Thyroid gland (tissue), 4 donors: Measurements from ENCODE around the gene GNG7. TPM values are rescaled to one million over a fixed set of nuclear protein-coding genes. Genes with fewer than 3 reads are reported as not detected.

ENCODE experiments used
- DNase-seq, 2 donors: peaks; one replicate each; pipeline ENCODE4 v3.0.0-alpha.2; 2019
- H3K27ac ChIP-seq, 3 donors: fragments of 200-600 bp; sonication (generic); 1 replicate in 2 of 3; 2 replicates in 1 of 3; pipeline ENCODE4 v1.5.1; 2016 to 2019; ENCODE audit warnings: mild to moderate bottlenecking in 1 of 3, moderate library complexity in 1 of 3
- H3K27me3 ChIP-seq: fragments of 200-600 bp; sonication (generic); one replicate; pipeline ENCODE4 v1.5.1; 2019
- H3K36me3 ChIP-seq, 2 donors: fragments of 200-600 bp; sonication (generic); one replicate each; pipeline ENCODE4 v1.5.1; 2016 to 2019
- H3K4me1 ChIP-seq, 2 donors: fragments of 200-600 bp; sonication (generic); one replicate each; pipeline ENCODE4 v1.5.1; 2017 to 2019
- H3K4me3 ChIP-seq, 3 donors: fragments of 200-600 bp; sonication (generic); replicated peaks in 1 of 3; 1 replicate in 2 of 3; 2 replicates in 1 of 3; pipeline ENCODE4 v1.5.1; 2016; ENCODE audit warnings: mild to moderate bottlenecking in 1 of 3
- H3K9me3 ChIP-seq: fragments of 200-600 bp; sonication (generic); one replicate; pipeline ENCODE4 v1.5.1; 2017
- POLR2A ChIP-seq, 2 donors: fragments of 450-650 bp; IDR thresholded peaks; one replicate each; pipeline ENCODE4 v1.6.1; 2017; ENCODE audit warnings: antibody characterized with exemption in 2 of 2, mild to moderate bottlenecking in 2 of 2, moderate library complexity in 1 of 2
- WGBS, 2 donors: methylation state at CpG; one replicate each; pipeline ENCODE4 v1.1.5; 2017; 5-methylcytosine and 5-hydroxymethylcytosine counted together
- intact Hi-C: fragments of 100-400 bp; cut with DNase I; formaldehyde crosslinking; loops from one replicate; pipeline ENCODE4 v1.15.1; 2023
- total RNA-seq, 4 donors: library from RNA; depleted of rRNA; stranded (reverse); fragments of >200 nt; gene quantifications; one replicate each; pipeline ENCODE4 v1.2.3, GENCODE V29; 2016
- TF ChIP-seq, protein P1 (sequence below), 6 experiments: fragments of 200-600 bp in 3 of 6; fragments of 450-650 bp in 3 of 6; sonication (generic) in 3 of 6; IDR thresholded peaks; one replicate each; pipeline ENCODE4 v1.5.1; 2016 to 2019; ENCODE audit warnings: antibody characterized with exemption in 6 of 6, mild to moderate bottlenecking in 2 of 6, inconsistent platforms in 1 of 6, moderate library complexity in 1 of 6

Gene GNG7
- total RNA-seq, 4 donors from 2014 or later, result 3.8 to 6.9 (median 5.6) TPM

- Histone ChIP-seq H3K36me3 (no peaks in the 10 kb centered on the region), H3K27me3 (no peaks in the 10 kb centered on the region), H3K4me3 (no peak overlapping the region), H3K9me3 (no peaks in the 10 kb centered on the region), H3K4me1 (peaks cover 0 to 15% of the 10 kb centered on the region in 2 donors), H3K27ac (no peak overlapping the region)
- TF ChIP-seq, protein P1, sequence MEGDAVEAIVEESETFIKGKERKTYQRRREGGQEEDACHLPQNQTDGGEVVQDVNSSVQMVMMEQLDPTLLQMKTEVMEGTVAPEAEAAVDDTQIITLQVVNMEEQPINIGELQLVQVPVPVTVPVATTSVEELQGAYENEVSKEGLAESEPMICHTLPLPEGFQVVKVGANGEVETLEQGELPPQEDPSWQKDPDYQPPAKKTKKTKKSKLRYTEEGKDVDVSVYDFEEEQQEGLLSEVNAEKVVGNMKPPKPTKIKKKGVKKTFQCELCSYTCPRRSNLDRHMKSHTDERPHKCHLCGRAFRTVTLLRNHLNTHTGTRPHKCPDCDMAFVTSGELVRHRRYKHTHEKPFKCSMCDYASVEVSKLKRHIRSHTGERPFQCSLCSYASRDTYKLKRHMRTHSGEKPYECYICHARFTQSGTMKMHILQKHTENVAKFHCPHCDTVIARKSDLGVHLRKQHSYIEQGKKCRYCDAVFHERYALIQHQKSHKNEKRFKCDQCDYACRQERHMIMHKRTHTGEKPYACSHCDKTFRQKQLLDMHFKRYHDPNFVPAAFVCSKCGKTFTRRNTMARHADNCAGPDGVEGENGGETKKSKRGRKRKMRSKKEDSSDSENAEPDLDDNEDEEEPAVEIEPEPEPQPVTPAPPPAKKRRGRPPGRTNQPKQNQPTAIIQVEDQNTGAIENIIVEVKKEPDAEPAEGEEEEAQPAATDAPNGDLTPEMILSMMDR (IDR thresholded peaks at IDR 0.05), result no peak
- TF ChIP-seq POLR2A (IDR thresholded peaks at IDR 0.05), result no peak
- peak; percentile 55 to 65 for DNase-seq
- intact Hi-C loops, result no loop called here
- 43 to 63% methylated on average over 21 to 23 of the region's 35 CpGs for WGBS, 2 donors
These were observed 184.5 kb downstream of the GNG7 start for GRCh38 chr19:2517881-2518601.

DNA sequence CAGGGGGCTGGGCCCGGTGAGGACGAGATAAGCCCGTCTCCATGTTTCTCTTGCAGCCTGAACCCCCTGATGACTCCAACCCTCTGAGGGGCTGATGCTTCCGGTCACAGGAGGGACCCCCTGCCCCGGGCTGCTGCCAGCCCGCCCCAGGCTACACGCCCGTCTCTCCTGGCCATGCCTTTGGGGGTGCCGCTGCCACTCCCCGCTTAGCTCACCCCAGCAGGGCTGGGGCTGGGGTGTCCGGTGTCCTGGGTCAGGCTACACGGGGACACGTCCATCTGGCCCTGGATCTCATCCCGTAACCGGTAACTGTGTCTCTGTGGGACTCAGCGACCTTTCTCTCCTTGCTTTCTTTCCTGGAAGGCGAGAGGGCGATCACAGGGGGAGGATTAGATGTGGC is 185.8 kb downstream of the GNG7 start:
- no peak for TF ChIP-seq POLR2A (IDR thresholded peaks at IDR 0.05)
- TF ChIP-seq, protein P1 (IDR thresholded peaks at IDR 0.05), result no peak
- 92 to 93% methylated on average over 13 of the region's 18 CpGs for WGBS, 2 donors
- intact Hi-C loops, result no loop called here
- Histone ChIP-seq H3K4me3 (no peak overlapping the region), H3K27me3 (no peaks in the 10 kb centered on the region), H3K4me1 (peaks cover 0 to 21% of the 10 kb centered on the region in 2 donors), H3K27ac (no peak overlapping the region), H3K9me3 (no peaks in the 10 kb centered on the region), H3K36me3 (no peaks in the 10 kb centered on the region)
- DNase-seq, result no peak

DNA sequence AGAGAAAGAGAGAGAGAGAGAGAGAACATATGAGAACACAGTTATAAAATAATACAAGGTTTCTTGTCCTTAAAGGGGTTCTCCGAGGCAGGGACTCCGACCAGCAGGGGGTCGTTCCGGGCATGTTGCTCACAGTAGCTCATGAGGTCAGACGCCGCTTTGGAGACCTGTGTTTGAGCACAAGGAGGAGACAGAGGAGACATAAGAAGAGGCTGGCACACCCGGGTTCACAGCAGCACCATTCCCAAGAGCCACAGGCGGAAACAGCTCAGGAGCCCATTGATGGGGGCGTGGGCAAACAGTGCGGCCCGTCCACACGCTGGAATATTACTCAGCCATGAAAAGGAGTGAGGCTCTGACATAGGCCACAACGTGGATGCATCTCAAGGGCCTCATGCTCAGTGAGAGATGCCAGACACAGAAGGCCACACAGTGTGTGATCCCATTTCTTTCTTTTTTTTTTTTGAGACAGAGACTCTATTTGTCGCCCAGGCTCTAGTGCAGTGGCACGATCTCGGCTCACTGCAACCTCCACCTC is 187.4 kb downstream of the GNG7 start:
- Histone ChIP-seq H3K36me3 (no peaks in the 10 kb centered on the region), H3K4me1 (peaks cover 0 to 25% of the 10 kb centered on the region in 2 donors), H3K27me3 (no peaks in the 10 kb centered on the region), H3K9me3 (no peaks in the 10 kb centered on the region), H3K27ac (no peak overlapping the region), H3K4me3 (no peak overlapping the region)
- intact Hi-C loops, result no loop called here
- DNase-seq, result no peak
- 94 to 95% methylated on average over 16 of the region's 16 CpGs for WGBS, 2 donors
- TF ChIP-seq, protein P1 (IDR thresholded peaks at IDR 0.05), result no peak
- TF ChIP-seq POLR2A (IDR thresholded peaks at IDR 0.05), result no peak

- 71 to 77% methylated on average over 10 to 17 of the region's 41 CpGs for WGBS, 2 donors
- TF ChIP-seq POLR2A (IDR thresholded peaks at IDR 0.05), result no peak
- TF ChIP-seq, protein P1 (IDR thresholded peaks at IDR 0.05), result no peak
- peaks cover 0 to 18% of the 10 kb centered on the region in 2 donors for H3K4me1 ChIP-seq
- intact Hi-C loops, result no loop called here
- H3K27ac ChIP-seq, result peak overlapping the region in 1 of 3 donors; percentile 17
- no peaks in the 10 kb centered on the region for H3K27me3 ChIP-seq
- H3K36me3 ChIP-seq, result no peaks in the 10 kb centered on the region
- H3K9me3 ChIP-seq, result no peaks in the 10 kb centered on the region
- DNase-seq, result peak; percentile 67 to 70
- H3K4me3 ChIP-seq, result no peak overlapping the region
These were observed 189.7 kb downstream of the GNG7 start for GRCh38 chr19:2512523-2513431.
